GM19238 (cell line): ENCODE measurements around the gene SLMAP.

Experiments
- DNase-seq: peaks from one replicate; pipeline ENCODE4 v3.0.0; 2011; ENCODE audit warnings: low spot score; ENCODE audit not compliant: insufficient read length

Gene SLMAP

GRCh38 chr3:57755741-57756527 lies at the start of gene SLMAP:
Gene SLMAP (plus strand): TSS chr3:57756309. CDS start chr3:57757652, 1,343 bp downstream.
- peak; percentile 91 for DNase-seq

- DNase-seq = no peak
Observed at GRCh38 chr3:57706462-57706861, 49.6 kb upstream of the SLMAP start.

GRCh38 chr3:57709031-57709430 lies 47.1 kb upstream of the SLMAP start:
- no peak for DNase-seq

- DNase-seq = no peak
Observed at GRCh38 chr3:57709559-57709958, 46.5 kb upstream of the SLMAP start.

- DNase-seq = no peak
Observed at GRCh38 chr3:57715686-57716085, 40.4 kb upstream of the SLMAP start.

- no peak for DNase-seq
Observed at GRCh38 chr3:57717205-57717868, 38.8 kb upstream of the SLMAP start.

GRCh38 chr3:57718118-57718517 lies 38.0 kb upstream of the SLMAP start:
- no peak for DNase-seq

- no peak for DNase-seq
Observed at GRCh38 chr3:57726397-57726796, 29.7 kb upstream of the SLMAP start.

GRCh38 chr3:57727106-57727505 lies 29.0 kb upstream of the SLMAP start:
- no peak for DNase-seq

GRCh38 chr3:57729334-57730045 lies 26.6 kb upstream of the SLMAP start:
- DNase-seq = no peak

- no peak for DNase-seq
Observed at GRCh38 chr3:57730682-57731081, 25.4 kb upstream of the SLMAP start.

- DNase-seq = no peak
Observed at GRCh38 chr3:57731311-57731710, 24.8 kb upstream of the SLMAP start.

- no peak for DNase-seq
Observed at GRCh38 chr3:57733790-57734189, 22.3 kb upstream of the SLMAP start.

GRCh38 chr3:57735405-57735804 lies 20.7 kb upstream of the SLMAP start:
- DNase-seq = no peak

GRCh38 chr3:57737840-57738239 lies 18.3 kb upstream of the SLMAP start:
- DNase-seq = no peak

- DNase-seq = no peak
Observed at GRCh38 chr3:57738391-57738790, 17.7 kb upstream of the SLMAP start.

- no peak for DNase-seq
Observed at GRCh38 chr3:57740027-57740426, 16.1 kb upstream of the SLMAP start.

GRCh38 chr3:57743496-57743895 lies 12.6 kb upstream of the SLMAP start:
- no peak for DNase-seq

GRCh38 chr3:57745101-57745500 lies 11.0 kb upstream of the SLMAP start:
- DNase-seq = no peak

- no peak for DNase-seq
Observed at GRCh38 chr3:57746156-57747010, 9.7 kb upstream of the SLMAP start.

GRCh38 chr3:57749542-57749941 lies 6.6 kb upstream of the SLMAP start:
- no peak for DNase-seq
